T1000 (cell line): Measurements from ENCODE around the gene EHD3.
"Not testable (repeated sequence)": the region's sequence is repeated elsewhere in the genome, so short reads cannot be mapped to it uniquely, and the experiment has no call there.

Experiments used
- DNase-seq: peaks from one replicate; lab custom pipeline; 2025; ENCODE audit warnings: mixed read lengths; lab: John Stamatoyannopoulos, UW

The EHD3 gene

GRCh38 chr2:31255911-31256571 is 22.1 kb downstream of the EHD3 start:
- DNase-seq = no peak

DNA sequence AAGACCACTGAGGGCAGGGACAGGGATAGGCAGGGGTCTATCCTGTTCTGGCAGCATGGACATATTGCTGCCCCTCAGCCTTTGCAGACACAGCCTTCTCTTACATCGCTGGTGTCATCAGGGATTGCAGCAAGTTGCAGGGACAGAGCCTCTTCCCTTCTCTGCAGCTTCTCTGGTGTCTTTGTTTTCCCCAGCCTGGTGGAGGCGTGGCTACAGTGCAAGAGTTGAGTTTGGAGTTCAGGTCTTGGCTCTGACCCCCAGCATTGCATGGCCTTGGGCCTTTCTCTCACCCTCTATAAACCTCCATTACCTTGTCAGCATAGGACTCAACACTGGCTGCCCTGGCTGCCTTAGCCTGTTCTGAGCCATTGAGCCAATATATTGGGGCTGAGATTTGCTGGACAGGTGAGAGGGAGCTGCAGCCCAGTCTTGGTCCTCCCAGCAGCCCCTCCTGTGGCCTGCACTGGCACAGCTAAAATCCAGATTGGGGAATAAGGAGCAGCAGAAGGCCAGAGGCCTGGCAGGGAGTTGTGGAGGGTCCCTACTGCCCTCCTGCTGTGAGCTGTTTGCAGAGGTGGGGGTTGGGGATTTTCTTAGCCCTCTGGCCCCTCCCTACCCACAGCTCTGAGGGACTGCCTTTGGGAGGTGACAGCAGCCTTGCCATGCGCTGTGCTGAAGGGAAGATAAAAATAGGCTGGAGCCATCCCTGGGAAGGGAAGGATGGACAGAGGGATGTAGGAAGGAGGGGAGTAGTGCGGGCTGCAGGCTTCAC is 22.8 kb downstream of the EHD3 start:
- no peak for DNase-seq

- DNase-seq = no peak
These were observed 24.4 kb downstream of the EHD3 start for GRCh38 chr2:31258351-31258750.

DNA sequence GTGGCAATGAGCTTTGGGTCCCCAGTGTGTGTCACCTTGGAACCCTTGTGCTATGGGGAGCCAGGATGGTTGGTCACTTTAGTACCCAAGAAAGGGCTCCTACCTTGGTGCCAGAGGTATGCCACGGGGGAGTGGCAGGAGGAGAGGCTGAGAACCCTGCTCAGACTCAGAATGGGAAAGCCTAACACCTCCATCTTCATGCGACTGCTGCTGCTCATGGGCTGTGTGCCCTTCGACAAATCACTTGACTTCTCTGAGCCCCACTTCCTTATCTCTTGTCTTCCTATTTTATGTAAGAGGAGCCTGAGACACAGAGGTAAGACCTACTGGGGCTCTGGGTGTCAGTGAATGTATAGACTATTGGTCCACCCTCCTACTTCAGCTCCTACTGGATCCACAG is 25.1 kb downstream of the EHD3 start:
- no peak for DNase-seq

GRCh38 chr2:31260870-31261269 is 26.9 kb downstream of the EHD3 start:
- DNase-seq = no peak

DNA sequence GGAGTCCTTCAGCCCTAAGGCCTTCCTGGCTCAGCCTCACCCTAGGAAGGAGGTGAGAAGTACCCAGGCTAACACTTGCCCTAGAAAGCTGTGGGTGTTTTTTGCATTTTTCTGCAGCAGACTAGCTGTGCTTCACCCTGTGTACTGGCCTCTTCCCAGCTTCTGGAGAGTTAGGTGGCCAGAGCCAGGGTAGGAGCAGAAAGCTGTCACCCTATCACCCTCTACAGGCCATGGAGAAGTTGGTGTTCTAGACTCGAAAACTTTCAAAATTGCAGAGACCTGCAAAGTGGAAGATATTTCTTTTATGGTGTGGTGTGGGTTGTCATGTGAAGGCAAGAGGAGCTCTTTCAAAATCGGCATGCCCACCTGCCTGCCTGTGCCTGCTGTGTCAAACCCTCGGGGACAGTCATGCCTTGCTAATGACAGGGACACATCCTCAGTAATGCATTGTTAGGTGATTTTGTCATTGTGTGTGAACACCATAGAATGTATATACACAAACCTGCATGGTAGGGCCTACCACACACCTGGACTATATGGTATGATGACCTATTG is 29.8 kb downstream of the EHD3 start:
- no peak for DNase-seq

- DNase-seq = no peak
These were observed 31.3 kb downstream of the EHD3 start for GRCh38 chr2:31265234-31265633.

- DNase-seq = no peak
These were observed 32.9 kb downstream of the EHD3 start for GRCh38 chr2:31266804-31267203.

DNA sequence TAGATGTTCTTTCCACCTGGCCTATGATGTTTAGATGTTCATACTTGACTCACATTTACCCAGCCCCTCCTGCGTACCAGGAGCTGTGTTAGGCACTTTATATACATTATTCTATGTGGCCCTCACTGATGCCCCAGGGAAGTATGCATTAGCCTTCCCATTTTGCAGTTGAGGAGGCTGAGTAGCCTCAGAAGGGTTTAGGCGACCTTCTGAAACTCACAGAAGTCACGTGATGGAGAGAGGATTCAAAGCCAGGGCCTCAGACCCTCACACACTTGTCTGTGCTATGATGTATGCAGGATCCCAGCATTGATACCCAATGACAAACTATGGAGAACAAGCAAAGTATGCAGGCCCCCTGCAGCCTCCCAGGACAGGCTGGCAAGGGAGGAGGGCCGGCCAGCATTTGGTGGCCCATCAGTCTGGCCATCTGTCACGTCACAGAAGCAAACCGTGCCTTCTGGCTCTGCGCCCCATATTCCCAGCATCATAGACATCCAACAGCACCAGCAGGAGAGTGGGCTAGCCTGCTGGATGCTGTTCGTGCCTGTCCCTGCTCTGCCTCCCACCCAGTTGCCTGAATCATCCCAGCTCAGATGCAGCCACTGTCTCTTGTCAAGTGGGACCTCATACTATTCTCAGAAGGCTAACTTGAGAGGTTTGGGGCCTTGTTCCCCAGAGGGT is 33.6 kb downstream of the EHD3 start:
- DNase-seq = no peak

GRCh38 chr2:31268344-31268743 is 34.4 kb downstream of the EHD3 start:
- no peak for DNase-seq

DNA sequence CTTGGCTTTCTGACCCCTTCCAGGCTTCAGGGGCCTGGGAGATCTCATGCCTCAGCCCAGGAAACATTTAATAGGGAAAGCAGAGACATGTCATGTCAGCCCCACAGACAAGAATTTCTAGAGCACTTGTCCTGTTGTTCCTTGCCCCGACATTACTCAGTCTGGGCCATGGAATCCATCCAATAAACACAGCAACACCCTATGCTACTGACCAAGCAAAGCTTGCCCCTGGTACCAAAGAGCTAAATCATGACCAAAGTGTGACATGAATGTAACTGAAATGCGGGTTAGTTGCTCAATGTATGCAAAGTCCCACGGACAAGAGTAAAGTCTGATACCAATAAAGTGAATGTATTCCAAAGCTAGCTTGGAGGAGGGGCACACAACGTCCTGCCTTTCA is 35.1 kb downstream of the EHD3 start:
- no peak for DNase-seq

GRCh38 chr2:31270131-31270530 is 36.2 kb downstream of the EHD3 start:
- DNase-seq = peak; percentile 11

GRCh38 chr2:31270822-31271231 is 36.9 kb downstream of the EHD3 start:
- DNase-seq = no peak

DNA sequence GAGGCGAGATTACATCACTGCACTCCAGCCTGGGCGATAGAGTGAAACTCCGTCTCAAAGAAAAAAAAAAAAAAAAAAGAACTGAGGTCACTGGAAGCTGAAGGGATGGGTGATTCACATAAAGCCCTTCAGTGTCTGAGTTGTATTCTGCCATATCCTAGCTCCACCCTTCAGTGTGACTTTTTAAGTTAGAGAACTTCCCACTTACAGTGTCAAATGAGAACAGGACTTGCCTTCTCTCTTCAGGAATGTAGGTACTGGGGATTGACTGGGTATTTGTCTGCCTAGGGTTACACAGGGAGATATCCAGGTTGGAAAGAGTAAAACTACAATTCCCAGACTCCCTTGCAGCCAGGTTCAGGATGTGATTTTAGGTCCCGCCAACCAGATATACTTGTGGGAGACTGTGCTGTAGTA is 37.9 kb downstream of the EHD3 start:
- DNase-seq = no peak

GRCh38 chr2:31274401-31275075 is 40.6 kb downstream of the EHD3 start:
- DNase-seq = no peak

DNA sequence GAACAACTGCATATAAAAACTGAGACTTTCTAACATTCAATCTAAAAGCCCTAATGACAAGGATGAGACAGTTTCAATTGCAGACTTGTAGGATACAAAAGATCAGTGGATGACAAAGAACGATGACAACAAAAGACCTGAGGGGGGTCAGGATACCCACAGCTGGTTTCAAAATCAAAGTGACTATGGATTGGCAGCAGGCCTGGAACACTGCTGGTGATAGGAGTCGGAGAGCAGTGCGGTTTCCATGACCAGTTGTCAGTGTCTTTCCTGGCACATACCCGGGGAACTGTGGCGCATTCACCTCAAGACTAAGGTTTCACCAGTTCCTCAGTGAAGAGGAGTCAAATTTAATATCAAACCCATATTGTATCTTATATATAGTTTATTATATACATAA is 42.0 kb downstream of the EHD3 start:
- no peak for DNase-seq

DNA sequence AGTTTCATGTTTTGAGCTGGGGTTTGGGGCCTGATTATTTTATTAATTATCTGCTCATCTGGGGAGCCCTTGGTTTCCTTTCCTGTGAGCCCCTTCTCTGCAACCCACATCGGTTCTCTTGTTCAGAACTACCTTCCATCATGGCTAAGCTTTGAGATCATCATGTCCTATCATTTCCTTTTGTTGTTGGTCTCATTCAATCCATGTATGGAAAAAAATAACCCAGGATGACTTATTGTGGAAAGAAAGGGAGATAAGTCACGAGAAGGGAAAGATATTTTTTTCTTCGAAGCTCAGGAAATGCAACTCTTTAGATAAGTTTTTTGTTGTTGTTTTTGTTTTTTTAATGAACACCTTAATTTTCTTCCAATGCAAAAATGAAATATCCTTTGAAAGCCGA is 43.7 kb downstream of the EHD3 start:
- DNase-seq = no peak

DNA sequence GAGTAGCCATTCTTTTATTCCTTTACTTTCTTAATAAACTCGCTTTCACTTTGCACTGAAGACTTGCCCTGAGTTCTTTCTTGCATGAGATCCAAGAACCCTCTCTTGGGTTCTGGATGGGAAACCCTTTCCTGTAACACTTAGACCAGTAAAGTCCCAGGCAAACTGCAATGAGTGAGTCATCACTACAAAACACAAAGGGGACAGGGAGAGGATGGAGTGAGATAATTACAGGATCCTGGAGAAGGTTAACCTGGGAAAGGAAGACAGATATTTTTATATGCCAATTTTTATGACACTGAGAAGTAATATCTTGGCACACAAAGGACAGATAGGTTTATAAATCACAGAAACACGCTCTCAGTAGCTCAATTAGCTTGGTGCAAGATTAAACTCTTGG is 48.7 kb downstream of the EHD3 start:
- DNase-seq = no peak

DNA sequence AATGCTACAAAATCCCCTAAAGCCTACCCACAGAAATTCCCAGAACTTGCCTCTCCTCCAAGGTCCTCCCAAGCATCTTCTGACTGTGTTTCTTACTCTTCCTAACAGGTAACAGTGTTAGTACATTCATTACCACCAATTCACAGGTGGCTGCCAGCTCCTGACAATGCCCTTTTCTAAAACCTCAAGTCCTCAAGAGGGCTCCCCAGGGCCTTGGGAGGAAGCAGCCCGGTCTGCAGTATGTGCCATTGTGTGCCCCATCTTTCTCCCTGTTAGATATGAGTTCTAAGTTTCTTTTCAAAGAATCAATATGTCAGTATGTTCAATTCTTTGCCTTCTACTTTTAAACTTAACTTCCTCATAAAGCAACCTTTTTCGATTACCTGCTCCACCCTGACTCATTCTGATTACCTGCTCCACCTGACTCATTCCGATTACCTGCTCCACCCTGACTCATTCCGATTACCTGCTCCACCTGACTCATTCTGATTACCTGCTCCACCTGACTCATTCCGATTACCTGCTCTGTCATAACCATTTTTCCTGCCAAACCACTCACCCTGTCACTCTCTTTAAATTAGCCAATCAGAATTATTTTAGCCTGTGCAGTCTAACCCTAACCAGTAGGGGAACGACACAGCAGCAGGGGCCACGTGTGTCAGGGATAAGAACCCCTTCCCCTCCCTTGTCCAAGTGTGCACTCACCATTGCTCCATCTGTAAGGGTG is 49.4 kb downstream of the EHD3 start:
- not testable (repeated sequence) for DNase-seq

GRCh38 chr2:31284107-31284506 is 50.2 kb downstream of the EHD3 start:
- DNase-seq = no peak

DNA sequence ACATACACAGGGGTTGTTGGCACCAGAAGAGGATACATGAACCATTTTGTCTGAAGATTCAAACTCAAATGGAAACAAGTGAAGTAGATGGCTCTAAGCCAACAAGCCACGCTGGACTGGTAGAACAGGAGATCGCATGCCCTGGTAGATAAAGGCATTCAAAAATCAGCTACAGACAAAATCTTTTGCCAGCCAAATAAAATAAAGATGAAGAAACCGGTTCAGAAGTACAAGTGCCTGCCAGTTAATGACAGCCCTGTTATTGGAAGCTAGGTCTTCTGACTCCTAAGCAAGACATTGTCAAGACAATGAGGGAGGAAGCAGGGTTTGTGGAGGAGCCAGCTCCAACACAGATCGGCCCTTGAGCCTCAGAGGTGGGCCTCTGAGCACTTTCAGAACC is 52.3 kb downstream of the EHD3 start:
- no peak for DNase-seq
